ENCODE data around the gene FRMD4A.
"Not testable (repeated sequence)": the region's sequence is repeated elsewhere in the genome, so short reads cannot be mapped to it uniquely, and the experiment has no call there.

Gene FRMD4A

DNA sequence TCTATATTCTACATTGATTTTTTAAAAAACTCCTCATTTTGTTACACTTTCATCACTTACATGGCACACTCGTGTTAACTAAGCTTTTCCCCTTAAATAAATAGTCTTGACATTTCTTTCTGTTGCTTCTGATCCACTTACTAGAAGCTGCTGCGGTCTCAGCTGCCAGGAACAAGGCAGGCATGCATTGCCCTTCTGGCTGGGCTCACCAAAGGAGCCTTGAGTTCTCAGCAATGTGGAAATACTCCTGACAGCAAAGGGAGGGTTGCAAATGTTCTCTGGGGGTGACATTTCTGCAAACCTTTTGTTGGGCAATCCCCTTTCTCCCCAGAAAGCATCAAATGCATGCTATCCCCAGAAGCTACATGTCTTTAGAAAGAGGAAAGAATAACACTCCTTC is 393.9 kb downstream of the FRMD4A start:
- DNase-seq = no peak

DNA sequence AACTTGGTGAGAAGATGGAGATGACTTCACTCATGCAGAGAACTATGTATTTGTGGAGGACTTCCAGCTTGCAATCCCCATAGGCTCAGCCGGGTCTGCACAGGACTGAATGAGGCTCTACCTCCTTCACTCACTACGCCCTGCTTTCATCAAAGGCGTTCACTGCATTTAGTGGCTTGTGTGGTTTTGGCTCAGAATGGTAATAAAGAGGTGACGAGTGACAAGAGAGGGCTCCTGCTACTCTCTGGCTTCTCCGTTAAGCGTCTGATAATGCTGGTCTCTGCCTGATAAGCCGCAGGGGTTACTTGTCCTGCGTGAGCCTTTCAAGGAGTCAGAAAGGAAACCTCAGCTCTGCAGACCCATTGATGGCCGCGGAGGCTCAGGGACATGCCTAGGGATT is 400.6 kb downstream of the FRMD4A start:
- no peak for DNase-seq

DNA sequence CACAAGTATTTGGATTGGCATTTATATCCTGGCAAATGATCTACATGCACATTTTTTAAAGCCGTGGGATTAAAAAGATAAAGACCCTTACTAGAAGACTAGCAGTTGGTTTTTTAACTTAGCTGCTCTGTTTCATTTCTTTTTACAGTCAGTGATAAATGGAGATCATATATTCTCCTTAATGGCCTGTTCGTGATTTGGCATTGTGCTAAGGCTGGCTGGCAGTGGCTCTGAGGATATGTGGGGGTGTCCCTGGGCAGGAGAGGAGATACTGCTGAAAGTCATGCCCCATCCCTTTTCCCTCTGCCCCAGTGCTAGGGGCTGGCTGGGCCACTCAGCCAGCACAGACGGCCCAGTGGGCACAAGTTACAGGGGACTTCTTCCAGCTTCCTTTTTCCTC is 402.3 kb downstream of the FRMD4A start:
- DNase-seq = no peak

DNA sequence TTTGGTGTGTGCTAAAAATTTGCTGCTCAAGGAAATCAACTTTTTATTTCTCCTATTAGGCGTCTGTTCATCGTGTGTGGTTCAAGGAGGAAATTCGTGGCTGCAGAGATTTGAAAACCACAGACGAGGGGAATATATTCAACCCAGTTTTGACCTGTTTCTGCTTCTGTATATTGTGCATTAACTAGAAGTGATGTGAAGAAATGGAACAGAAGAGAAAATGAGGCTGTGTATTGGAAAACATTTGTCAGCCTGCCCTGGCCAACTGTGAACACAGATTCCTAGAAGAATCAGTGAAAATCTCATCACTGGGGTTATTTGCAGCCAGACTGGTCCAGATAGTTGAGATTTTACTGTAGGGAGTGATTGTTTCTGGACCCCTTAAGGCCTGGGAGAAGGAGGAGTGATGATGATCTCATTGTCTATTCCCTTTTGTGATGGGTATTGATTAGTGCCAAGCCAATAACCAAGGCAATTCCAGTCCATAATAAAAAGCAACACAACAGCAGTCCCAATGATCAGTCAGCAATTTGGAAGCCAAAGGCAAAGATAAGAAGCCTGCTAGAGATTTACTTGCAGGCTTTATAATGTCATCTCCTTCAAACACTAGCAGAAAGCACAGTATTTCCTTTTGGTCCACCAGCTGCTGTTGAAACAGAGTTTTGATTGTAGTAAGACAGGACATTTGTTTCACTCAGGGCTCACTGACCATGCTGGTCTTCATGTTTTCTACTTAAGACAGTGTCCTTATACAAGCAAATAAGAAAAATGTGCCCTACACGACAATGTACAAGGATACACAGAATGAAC is 404.5 kb downstream of the FRMD4A start:
- DNase-seq = no peak

DNA sequence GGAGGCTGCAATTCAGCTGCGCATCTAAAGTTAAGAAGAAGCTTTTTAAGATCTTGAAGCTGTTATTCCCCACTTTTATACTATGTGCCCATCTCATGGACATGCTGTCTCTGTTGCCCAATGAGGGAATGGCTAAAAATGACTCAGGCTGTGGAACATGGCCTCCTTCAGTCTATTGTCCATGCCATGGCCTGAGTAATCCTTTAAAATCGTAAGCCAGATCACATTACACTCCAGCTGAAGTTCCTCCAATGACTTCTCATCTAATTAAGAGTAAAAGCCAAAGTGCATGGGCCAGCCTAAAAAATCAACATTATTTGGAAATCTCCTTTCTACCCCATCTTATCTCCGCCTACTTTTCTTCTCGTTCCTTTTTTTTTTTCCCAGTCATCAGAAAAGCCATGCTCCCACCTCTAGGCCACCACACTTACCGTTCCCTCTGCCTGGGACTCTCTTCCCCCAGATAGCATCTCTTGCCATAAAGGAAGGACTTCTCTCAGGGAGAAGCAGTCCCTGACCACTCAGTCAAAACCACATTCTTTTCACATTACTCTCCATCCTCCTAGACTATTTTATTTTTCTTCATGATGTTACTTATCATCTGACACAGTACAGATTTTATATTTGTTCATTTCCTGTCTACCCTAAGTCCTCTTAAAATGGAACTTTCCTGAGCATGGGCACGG is 406.5 kb downstream of the FRMD4A start:
- DNase-seq = no peak

DNA sequence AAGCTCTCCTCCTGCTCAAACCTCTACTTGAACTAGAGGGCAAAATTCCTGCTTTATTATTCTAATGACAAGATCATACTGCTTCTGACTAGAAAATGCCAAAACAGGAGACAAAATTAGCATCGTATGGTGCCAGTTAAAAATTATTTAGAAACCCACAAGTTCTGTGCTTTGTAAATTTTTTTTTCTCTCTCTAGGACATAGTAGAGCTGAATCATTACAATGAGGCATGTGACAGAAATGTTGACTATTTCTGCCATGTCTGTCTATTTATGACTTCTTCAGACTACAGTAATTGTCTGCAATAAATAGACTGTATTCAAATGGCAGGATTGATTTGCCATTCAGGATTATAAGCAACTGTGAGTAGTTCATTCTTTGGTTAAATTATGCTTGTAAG is 408.1 kb downstream of the FRMD4A start:
- no peak for DNase-seq

DNA sequence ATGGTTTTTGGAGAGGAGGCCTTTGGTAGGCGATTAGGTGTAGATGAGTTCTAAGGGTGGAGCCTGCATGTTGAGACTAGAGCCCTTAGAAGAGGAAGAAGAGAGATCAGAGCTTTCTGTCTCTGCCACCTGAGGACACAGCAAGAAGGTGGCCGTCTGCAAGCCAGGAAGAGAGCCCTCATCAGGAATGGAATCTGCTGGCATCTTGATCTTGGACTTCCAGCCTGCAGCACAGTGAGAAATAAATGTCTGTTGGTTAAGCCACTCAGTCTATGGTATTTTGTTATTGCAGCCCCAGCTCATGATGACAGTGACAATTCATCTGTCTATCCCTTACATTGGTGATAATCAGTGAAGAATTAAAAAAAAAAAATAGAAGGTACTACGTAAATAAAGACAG is 408.8 kb downstream of the FRMD4A start:
- DNase-seq = no peak

DNA sequence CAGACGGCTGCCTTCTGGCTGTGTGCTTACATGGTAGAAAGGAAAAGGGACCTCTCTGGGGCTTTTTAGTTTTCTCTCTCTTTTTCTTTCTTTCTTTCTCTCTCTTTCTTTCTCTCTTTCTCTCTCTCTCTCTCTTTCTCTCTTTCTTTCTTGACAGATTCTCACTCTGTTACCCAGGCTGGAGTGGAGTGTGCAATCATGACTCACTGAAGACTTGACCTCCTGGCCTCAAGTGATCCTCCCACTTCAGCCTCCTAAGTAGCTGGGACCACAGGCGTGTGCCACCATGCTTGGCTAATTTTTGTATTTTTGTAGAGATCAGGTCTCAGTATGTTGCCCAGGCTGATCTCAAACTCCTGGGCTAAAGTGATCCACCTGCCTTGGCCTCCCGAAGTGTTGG is 409.6 kb downstream of the FRMD4A start:
- DNase-seq = not testable (repeated sequence)

DNA sequence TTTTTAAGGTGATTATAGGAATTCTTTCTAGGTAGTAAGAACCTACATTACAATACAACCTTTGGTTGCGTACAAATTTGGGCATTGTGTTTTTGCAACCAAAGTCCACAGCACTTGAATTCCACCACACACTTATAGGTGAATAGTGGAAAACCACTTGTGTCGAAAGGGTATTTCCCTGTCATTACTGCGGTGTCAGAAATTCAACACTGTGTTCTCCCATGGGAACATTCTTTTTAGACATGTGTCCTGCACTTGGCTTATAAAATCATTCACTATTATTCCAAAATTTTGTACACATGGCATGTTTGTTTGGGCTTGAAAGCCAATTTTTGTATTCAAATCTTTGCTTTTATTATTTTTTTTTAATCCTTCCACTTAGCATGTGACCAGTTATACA is 410.3 kb downstream of the FRMD4A start:
- no peak for DNase-seq

DNA sequence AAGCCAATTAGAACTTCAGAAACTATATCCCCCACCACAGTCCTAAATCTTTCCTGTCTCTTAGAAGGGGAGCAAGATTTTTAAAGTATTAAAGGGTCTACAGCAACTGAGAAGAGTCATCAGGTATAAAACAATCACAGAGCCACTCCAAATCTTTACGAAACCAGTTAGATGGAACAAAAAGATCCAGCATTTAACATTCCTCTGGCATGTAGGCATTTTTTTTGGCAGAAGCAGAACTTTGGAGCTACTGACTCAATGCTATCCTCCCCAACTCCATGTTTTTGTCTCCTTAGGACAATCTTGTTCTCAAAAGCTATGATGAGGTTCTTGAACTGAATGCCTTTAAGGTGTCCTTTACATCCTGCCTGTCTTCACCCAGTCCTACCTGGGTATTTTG is 410.7 kb downstream of the FRMD4A start:
- DNase-seq = no peak

DNA sequence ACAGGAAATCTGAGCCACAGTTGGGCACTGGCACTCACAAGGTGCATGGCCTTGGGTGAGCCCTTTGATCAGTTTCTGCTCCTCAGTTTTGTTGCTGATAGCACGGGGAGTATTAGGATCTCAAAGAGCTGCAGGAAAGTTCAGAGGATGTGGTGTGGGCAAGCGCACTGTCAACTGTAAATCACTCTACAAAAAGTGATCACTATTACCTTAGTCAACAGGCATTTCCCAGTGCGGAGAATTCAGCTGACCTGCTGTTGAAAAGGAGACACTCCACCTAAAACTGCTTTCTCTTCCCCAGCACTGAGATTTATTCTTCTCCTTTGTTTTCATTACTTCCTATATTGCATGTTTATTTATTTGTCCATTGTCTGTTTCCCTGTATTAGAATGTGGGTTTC is 412.9 kb downstream of the FRMD4A start:
- no peak for DNase-seq

DNA sequence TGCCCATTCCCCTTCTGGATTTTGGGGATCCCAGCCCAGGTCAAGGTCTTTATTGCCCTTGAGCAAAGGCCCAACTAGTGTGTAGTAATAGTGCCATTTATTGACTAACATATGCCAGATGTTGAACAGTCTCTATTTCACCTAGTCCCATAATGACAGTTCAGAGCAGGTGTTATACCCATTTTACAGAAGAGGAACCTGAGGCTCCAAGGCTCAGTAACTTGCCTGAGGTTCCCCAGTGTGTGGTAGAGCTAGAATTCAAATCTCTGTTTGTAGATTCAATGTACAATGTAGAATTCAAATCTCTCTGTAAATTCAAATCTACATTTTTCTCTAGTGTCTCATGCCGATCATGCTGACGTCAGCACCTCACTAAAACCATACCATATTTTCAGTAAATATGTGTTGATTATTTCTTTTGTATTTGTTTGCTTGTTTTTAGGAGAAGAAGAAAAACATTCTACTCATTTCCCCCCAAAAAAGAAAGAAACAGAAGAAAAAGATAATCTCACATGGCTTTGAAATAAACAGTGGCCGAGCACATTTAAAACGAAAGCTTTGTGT is 414.3 kb downstream of the FRMD4A start:
- DNase-seq = no peak

DNA sequence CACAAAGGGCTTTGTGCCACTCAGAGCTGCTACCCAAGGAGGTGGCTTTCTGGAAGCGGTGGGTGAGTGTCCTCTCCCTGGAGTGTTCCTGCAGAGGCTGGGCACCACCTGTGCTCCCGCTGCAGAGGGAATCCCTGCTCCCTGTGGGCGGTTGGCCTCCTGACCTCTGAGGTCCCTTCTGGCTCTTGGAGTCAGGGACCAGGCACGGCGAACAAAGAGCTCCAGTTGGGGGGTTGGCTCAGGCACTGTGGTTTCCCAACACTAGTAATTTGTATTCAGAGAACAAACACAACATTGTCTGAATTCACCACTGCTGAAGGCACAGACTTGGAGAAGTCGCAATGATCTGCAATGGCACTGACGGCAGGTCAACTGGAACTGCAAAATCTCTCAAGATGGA is 415.0 kb downstream of the FRMD4A start:
- DNase-seq = no peak

DNA sequence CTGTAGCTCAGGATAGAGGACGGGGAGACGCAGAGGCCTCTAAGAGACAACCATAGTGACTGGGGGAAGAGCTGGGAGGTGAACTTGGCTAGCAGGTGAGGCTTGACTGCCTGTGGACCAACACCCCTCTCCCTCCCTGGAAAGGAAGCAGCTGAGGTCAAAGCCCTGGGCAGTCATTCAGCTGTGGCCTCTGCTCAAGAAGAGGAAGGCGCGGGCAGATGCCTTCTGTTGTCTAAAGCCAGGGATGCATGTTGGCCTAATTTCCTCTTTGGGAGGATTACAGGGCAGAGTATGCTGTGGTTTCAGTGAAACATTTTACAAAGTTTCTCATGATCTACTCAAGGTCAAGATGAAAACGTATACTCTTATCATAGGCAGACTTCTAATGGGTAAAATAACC is 416.8 kb downstream of the FRMD4A start:
- no peak for DNase-seq

DNA sequence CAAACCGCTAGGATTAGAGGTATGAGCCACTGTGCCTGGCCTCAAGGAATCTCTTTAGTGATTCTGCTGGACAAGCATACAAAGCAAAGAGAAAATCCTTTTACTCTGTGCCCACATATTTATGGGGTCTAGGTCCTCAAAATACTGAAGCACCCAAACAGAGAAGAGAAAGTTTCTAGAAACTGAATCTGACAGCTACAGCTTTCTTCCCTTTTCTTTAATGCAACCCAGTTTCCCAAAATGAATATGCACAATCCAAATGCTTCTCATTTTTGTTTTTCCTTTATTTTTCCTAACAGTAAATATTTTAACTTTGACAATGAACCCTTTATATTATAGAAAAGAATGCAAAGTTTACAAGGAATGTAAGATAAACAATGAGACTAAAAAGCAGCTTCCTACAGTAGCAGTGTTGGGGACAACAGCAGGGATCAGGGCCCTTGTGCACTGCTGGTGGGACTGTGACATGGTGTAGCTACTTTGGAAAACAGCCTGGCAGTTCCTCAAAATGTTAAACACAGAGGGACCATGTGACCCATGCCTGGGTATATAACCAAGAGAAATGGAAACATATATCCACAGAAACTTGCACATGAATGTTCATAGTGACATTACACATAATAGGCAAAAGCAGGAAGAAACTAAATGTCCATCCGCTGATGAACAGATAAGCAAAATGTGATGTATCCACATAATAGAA is 418.8 kb downstream of the FRMD4A start:
- DNase-seq = no peak

DNA sequence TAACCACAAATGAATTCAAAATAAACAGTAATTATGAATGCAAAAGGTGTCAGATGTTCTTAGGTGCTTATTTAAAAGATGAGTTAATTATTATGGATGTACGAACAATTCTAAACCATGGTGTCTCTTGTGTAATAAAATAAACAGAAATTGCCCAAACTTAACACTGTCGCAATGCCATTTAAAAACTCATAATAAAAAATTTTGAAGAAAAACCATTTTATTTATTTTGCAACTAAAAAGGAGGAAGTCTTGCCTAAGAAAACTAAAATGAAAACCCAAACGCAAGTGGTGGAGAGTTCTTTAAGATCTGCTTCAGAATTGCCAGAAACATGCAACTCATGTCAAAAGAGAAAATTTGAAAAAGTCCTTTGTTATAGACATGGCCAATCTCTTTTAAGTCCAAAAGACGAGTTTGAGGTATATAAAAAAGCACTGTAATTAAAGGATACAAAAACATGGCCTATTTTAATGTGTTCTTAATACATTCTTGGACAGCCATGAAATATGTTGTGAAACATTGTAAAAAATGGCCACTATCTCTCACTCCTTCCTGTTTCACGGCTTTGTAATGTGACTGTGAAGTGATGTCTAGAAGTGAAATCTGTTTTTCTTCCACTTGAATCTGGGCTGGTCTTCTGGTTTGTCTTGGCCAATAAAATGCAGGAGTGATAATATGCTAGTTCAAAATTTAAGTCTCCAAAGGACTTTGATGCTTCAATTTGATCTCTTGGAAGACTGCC is 421.0 kb downstream of the FRMD4A start:
- no peak for DNase-seq

DNA sequence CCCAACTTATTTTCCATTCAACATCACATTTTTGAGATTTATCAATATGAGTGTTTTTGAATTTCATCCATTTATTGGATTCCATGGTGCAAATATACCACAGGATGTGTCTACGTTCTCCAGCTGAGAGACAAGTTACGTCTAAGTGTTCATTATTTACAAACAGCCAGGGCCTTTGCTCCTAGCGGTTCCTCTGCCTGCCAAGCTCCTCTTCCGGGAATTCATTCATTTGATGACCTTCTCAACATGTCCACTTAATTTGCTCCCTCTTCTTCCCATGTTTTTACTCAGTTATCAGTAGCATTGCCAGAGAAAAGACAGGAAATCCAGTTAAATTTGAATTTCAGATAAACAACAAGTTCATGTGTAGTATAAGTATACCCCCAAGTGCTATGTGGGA is 422.2 kb downstream of the FRMD4A start:
- DNase-seq = no peak

DNA sequence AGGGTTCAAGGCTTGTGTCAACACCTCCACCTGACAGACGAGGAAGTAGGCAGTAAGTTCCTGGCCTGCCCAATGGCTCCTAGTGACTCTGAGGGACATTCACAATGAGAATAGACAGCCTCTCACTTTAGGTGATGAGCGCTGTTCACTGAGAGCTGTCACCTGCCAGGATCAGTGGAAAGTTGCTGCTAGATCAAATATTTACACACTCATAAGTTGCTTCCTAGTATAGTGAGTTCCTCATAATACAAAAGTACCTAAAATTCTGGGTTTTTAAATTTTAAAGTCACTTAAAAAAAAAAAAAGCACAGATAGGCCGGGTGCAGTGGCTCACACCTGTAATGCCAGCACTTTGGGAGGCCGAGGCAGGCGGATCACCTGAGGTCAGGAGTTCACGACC is 423.2 kb downstream of the FRMD4A start:
- DNase-seq = no peak

DNA sequence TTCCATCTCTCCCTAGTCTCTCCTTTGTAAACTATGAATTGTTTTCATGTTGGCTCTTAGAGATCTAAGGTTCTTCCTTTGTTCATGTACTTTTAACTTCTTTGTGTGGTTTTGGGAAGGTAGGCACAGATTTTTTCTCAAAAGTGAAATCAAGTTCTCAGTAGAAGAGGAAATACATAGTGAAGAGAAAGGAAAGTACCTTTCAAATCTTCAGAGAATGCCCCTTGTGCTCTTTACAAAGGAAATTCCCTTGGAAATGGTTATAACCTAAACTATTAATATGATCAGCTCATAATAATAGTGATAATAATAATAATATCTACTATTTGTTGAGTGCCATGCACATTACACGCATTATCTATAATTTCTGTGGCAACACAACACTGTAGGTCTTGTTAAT is 425.4 kb downstream of the FRMD4A start:
- DNase-seq = no peak

DNA sequence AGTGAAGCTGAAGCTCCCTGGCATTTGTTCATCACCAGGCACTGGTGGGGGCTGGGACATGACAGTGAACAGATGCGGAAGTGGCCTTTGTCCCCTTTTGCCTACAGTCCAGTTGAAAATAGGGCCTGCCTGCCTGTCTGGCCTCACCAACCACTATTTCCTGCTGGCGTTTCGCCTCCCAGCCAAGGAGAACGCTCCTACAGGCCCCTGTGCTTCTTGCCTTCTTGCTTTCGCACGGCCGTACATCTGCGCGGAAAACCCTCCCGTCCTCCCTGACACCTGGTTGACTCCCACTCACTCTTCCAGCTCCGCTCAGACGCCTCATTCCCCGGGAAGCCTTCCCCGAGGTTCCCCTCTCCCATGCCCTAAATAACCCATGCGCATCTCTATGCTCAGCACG is 426.7 kb downstream of the FRMD4A start:
- no peak for DNase-seq

DNA sequence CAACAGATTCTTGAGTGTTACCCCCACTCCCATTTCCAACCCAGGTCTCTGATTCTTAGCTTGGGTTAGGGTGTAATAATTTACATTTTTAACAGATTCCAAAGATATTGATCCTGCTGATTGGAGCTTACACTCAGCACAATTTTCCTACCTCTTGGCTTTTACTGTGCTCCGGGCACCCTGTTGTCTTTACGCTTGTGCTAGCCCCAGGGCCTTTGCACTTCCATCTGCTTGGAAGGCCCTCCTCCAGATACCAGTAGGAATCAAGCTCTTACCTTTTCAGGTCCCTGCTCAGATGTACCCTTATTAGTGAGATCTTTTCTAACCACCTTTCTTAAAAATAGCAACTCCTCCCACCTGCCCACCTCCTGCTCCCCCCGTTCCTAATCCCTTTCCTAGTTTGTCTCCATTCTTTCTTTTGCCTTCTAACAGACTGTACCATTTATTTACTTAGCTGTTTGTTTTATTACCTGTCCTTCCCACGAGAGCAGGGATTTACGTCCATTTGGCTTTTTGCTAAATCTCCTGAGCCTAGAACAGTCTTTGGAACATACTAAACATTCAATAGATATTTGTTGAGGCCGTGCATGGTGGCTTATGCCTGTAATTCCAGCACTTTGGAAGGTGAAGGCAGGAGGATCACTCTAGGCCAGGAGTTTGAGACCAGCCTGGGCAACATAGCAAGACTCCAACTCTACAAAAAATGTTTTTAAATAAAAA is 427.7 kb downstream of the FRMD4A start:
- no peak for DNase-seq

DNA sequence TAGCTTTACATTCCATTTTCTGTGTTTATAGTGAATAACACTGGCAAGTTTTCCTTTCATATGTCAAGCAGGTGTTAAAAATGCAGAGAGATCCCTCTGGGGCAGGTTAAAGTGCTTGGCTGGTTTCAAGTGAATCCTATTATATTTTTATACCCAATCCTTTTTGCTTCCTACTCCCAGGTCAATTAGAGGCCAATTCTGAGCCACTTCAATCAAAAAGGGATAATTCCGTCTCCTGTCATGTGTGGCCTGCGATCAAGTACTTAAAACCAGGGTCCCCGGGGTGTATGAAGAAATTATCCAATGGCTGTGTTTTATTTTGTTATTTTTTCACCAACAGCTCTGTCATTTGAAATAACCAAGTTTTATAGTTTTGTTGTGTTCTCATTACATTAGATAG is 430.8 kb downstream of the FRMD4A start:
- DNase-seq = no peak

All from NCI-H1092 (cell line).